ENCODE results near the gene COQ9.

- TF ChIP-seq CTCF (conservative IDR thresholded peaks at IDR 0.05; ENCODE audit: low read length) (no peak), EZH2phosphoT487 (IDR thresholded peaks at IDR 0.05; ENCODE audit: borderline replicate concordance) (no peak)
Observed at GRCh38 chr16:57401943-57402640, 45.2 kb upstream of the COQ9 start.
